K562 (cell line): ENCODE data around the gene MAP4. TPM values are rescaled to one million over a fixed set of nuclear protein-coding genes. Genes with fewer than 3 reads are reported as not detected.

Source experiments
- BHLHE40 ChIP-seq: IDR thresholded peaks from 2 replicates; pipeline ENCODE4 v1.6.1; 2011; ENCODE audit warnings: low read length, improper control_type of control experiment
- CEBPZ ChIP-seq: fragments of 150-350 bp; IDR thresholded peaks from 2 replicates; pipeline ENCODE4 v1.6.1; 2014; ENCODE audit warnings: low read depth, mild to moderate bottlenecking, low read length, borderline replicate concordance
- CHD2 ChIP-seq: IDR thresholded peaks from 2 replicates; pipeline ENCODE4 v1.6.1; 2011; ENCODE audit warnings: low read depth, low read length
- LCOR ChIP-seq: sonication (generic); formaldehyde crosslinking; IDR thresholded peaks from 2 replicates; pipeline ENCODE4 v1.8.0; 2022; ENCODE audit warnings: mild to moderate bottlenecking, missing genetic modification reagents
- LEF1 ChIP-seq: fragments of 450-650 bp; IDR thresholded peaks from 2 replicates; pipeline ENCODE4 v1.6.1; 2016; ENCODE audit warnings: mild to moderate bottlenecking
- MTA3 ChIP-seq: fragments of 450-650 bp; formaldehyde crosslinking; IDR thresholded peaks from 2 replicates; pipeline ENCODE4 v1.6.1; 2017; ENCODE audit warnings: mild to moderate bottlenecking, borderline replicate concordance
- NFXL1 ChIP-seq: fragments of 450-650 bp; formaldehyde crosslinking; IDR thresholded peaks from 2 replicates; pipeline ENCODE4 v1.4.0; 2021; ENCODE audit warnings: mild to moderate bottlenecking
- RERE ChIP-seq: sonication (generic); formaldehyde crosslinking; IDR thresholded peaks from 2 replicates; pipeline ENCODE4 v1.8.0; 2023; ENCODE audit warnings: missing genetic modification reagents, mild to moderate bottlenecking, borderline replicate concordance
- SMAD4 ChIP-seq: fragments of 250-450 bp; sonication (Bioruptor Pico); conservative IDR thresholded peaks from 2 replicates; pipeline ENCODE4 v1.8.0; 2021; ENCODE audit warnings: inconsistent platforms, mild to moderate bottlenecking, moderate library complexity
- SMARCC2 ChIP-seq: fragments of 450-650 bp; IDR thresholded peaks from 2 replicates; pipeline ENCODE4 v1.6.1; 2017; ENCODE audit warnings: antibody characterized with exemption, moderate library complexity, mild to moderate bottlenecking, low read depth
- SREBF1 ChIP-seq: fragments of 150-350 bp; IDR thresholded peaks from 2 replicates; pipeline ENCODE4 v1.6.1; 2014; ENCODE audit warnings: antibody characterized with exemption, low read depth, low read length, borderline replicate concordance
- ZNF184 ChIP-seq: sonication (generic); formaldehyde crosslinking; IDR thresholded peaks from 2 replicates; pipeline ENCODE4 v1.5.0; 2020; ENCODE audit warnings: missing genetic modification reagents
- polyA plus RNA-seq, 8 experiments: library from polyadenylated mRNA; depleted of rRNA in 4 of 8; stranded (reverse) in 5 of 8; unstranded in 3 of 8; fragments of >200 nt; fragmentation: Nextera tagmentation in 2 of 8; fragmentation: Illumina TruSeq in 1 of 8; extraction: Ambion mirVana in 2 of 8; extraction: Trizol in 1 of 8; gene quantifications; 2 replicates each; pipeline versions ENCODE4 v1.2.1 to v1.2.3, GENCODE V29; 2011 to 2014; ENCODE audit warnings: inconsistent platforms in 1 of 8, missing spikeins in 1 of 8
- total RNA-seq, 7 experiments: library from RNA; depleted of rRNA in 6 of 7; stranded (reverse); fragments of >200 nt in 6 of 7; fragmentation: Illumina TruSeq in 2 of 7; extraction: Trizol in 2 of 7; gene quantifications; 2 replicates each; pipeline versions ENCODE4 v1.2.1 to v1.2.3, GENCODE V29; 2011 to 2021; ENCODE audit warnings: low replicate concordance in 1 of 7
- TF ChIP-seq, protein P1 (sequence below): fragments of 150-350 bp; conservative IDR thresholded peaks from 2 replicates; pipeline ENCODE4 v1.6.1; 2014; ENCODE audit warnings: low read length
- TF ChIP-seq, protein P2 (sequence below), 2 experiments: IDR thresholded peaks in 1 of 2; conservative IDR thresholded peaks in 1 of 2; 2 replicates each; pipeline ENCODE4 v1.6.1; 2016; ENCODE audit warnings: low read depth in 2 of 2, mild to moderate bottlenecking in 1 of 2, missing compliant biosample characterization in 1 of 2, missing genetic modification characterization in 1 of 2, moderate library complexity in 1 of 2

Gene MAP4
- total and polyA plus RNA-seq, 9 of the 15 experiments (the other 6 are each of a cell fraction or from before 2014, with no cell fraction given): 13.3 to 141 (median 36.8) TPM

DNA sequence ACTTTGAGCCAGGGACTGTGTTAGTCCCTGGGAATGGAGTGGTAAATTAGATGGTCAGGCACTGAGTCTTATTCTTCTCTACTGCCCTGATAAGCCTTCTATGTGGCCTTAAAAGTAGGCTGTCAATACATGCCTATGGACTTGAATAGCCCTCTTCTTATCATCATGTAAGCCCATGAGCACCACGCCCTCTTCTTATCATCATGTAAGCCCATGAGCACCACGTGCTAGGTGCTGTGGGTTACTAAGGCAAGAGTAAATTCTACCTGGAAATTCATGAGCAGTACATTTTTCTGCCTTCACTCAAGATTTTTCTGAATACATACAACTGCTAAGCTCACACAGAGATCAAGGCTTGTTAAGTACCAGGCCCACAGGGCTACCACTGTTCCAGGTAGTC, 144.8 kb downstream of the MAP4 start (continued):
- TF ChIP-seq, protein P1, sequence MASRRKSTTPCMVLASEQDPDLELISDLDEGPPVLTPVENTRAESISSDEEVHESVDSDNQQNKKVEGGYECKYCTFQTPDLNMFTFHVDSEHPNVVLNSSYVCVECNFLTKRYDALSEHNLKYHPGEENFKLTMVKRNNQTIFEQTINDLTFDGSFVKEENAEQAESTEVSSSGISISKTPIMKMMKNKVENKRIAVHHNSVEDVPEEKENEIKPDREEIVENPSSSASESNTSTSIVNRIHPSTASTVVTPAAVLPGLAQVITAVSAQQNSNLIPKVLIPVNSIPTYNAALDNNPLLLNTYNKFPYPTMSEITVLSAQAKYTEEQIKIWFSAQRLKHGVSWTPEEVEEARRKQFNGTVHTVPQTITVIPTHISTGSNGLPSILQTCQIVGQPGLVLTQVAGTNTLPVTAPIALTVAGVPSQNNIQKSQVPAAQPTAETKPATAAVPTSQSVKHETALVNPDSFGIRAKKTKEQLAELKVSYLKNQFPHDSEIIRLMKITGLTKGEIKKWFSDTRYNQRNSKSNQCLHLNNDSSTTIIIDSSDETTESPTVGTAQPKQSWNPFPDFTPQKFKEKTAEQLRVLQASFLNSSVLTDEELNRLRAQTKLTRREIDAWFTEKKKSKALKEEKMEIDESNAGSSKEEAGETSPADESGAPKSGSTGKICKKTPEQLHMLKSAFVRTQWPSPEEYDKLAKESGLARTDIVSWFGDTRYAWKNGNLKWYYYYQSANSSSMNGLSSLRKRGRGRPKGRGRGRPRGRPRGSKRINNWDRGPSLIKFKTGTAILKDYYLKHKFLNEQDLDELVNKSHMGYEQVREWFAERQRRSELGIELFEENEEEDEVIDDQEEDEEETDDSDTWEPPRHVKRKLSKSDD: no peak
- no peak for TF ChIP-seq RERE (CRISPR knock-in tag)
- no peak for TF ChIP-seq SMARCC2
- no peak for TF ChIP-seq ZNF184 (CRISPR knock-in tag)
- TF ChIP-seq SREBF1: no peak
- no peak for TF ChIP-seq CHD2
- no peak for TF ChIP-seq CEBPZ
- TF ChIP-seq MTA3: no peak
- TF ChIP-seq LCOR: 0 out of 2 replicates have a peak, but pooled peaks have one; percentile 59
- TF ChIP-seq SMAD4 (CRISPR knock-in tag): no peak
- TF ChIP-seq, protein P2, sequence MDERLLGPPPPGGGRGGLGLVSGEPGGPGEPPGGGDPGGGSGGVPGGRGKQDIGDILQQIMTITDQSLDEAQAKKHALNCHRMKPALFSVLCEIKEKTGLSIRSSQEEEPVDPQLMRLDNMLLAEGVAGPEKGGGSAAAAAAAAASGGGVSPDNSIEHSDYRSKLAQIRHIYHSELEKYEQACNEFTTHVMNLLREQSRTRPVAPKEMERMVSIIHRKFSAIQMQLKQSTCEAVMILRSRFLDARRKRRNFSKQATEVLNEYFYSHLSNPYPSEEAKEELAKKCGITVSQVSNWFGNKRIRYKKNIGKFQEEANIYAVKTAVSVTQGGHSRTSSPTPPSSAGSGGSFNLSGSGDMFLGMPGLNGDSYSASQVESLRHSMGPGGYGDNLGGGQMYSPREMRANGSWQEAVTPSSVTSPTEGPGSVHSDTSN (CRISPR knock-in tag; IDR thresholded peaks at IDR 0.05; ENCODE audit: low read depth): no peak
- TF ChIP-seq, protein P2 (tag; conservative IDR thresholded peaks at IDR 0.05; ENCODE audit: low read depth): no peak
- peak; percentile 92 for TF ChIP-seq BHLHE40
- no peak for TF ChIP-seq NFXL1
- peak; percentile 39; the same call in 1 of the 2 replicates for TF ChIP-seq LEF1
